ENCODE results near the gene NLRC3.

DNA sequence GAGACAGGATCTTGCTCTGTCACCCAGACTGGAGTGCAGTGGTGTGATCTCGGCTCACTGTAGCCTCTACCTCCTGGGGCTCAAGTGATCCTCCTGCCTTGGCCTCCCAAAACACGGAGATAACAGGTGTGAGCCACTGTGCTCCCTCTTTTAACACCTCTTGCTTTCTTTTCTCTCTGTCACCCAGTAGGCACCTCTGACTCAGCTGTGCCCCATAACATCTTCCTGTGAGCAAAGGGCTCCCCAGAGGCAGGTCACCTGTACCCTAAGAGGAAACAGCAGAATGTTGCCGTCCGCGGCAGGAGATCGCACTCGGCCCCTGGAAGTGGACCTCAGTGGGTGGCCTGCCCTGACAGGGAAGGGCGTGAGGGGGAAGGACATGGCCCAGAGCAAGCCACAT, 918 bp upstream of the NLRC3 start:
- TF ChIP-seq POLR2A (IDR thresholded peaks at IDR 0.05; ENCODE audit: low read length) (no peak), GATA1 (IDR thresholded peaks at IDR 0.05; ENCODE audit: low read depth, low read length) (no peak)

Data from erythroblast (primary cell).